Parathyroid adenoma (tissue), 2 donors: ENCODE results near the gene FPR1.

Experiments used
- H2AFZ ChIP-seq: fragments of 300-600 bp; sonication (generic); one replicate; pipeline ENCODE4 v1.7.0; 2017; ENCODE audit warnings: antibody characterized with exemption, mild to moderate bottlenecking
- H3K27ac ChIP-seq: fragments of 300-600 bp; sonication (generic); one replicate; pipeline ENCODE4 v1.7.0; 2017
- H3K27me3 ChIP-seq: fragments of 300-600 bp; sonication (generic); one replicate; pipeline ENCODE4 v1.7.0; 2017; ENCODE audit warnings: low read length; ENCODE audit not compliant: control insufficient read depth, insufficient read depth
- H3K36me3 ChIP-seq: fragments of 300-600 bp; sonication (generic); one replicate; pipeline ENCODE4 v1.7.0; 2017; ENCODE audit warnings: low read length; ENCODE audit not compliant: control insufficient read depth, insufficient read depth
- H3K4me1 ChIP-seq: fragments of 300-600 bp; sonication (generic); one replicate; pipeline ENCODE4 v1.7.0; 2017; ENCODE audit warnings: control low read depth
- H3K4me2 ChIP-seq: fragments of 300-600 bp; sonication (generic); one replicate; pipeline ENCODE4 v1.7.0; 2017; ENCODE audit warnings: low read length
- H3K4me3 ChIP-seq: fragments of 300-600 bp; sonication (generic); one replicate; pipeline ENCODE4 v1.7.0; 2017; ENCODE audit warnings: low read depth, low read length
- H3K79me2 ChIP-seq: fragments of 300-600 bp; sonication (generic); one replicate; pipeline ENCODE4 v1.7.0; 2017; ENCODE audit warnings: control low read depth
- H3K9ac ChIP-seq: fragments of 300-600 bp; sonication (generic); one replicate; pipeline ENCODE4 v1.7.0; 2017; ENCODE audit warnings: mild to moderate bottlenecking
- H3K9me3 ChIP-seq: fragments of 300-600 bp; sonication (generic); one replicate; pipeline ENCODE4 v1.7.0; 2017; ENCODE audit warnings: low read length; ENCODE audit not compliant: control insufficient read depth
- CTCF ChIP-seq: fragments of 300-600 bp; sonication (generic); IDR thresholded peaks from one replicate; pipeline ENCODE4 v1.7.0; 2017; ENCODE audit warnings: antibody characterized with exemption, mild to moderate bottlenecking
- donor health status: primary hyperparathyroidism.

Gene FPR1

GRCh38 chr19:51712461-51713081, 39.1 kb downstream of the FPR1 start:
- Histone ChIP-seq H2AFZ (no peak overlapping the region), H3K4me3 (no peak overlapping the region)

GRCh38 chr19:51711702-51712101, 40.0 kb downstream of the FPR1 start:
- no peak for TF ChIP-seq CTCF
- H3K9ac ChIP-seq: no peak overlapping the region
- H3K36me3 ChIP-seq: no peaks in the 10 kb centered on the region
- no peak overlapping the region for H3K4me3 ChIP-seq
- no peaks in the 10 kb centered on the region for H3K27me3 ChIP-seq
- H3K4me2 ChIP-seq: no peak overlapping the region
- H2AFZ ChIP-seq: no peak overlapping the region
- H3K27ac ChIP-seq: no peak overlapping the region
- H3K4me1 ChIP-seq: peaks cover 7% of the 10 kb centered on the region
- no peaks in the 10 kb centered on the region for H3K79me2 ChIP-seq
- H3K9me3 ChIP-seq: no peaks in the 10 kb centered on the region

More at GRCh38 chr19:51712461-51713081, 39.1 kb downstream of the FPR1 start:
- Histone ChIP-seq H3K9me3 (no peaks in the 10 kb centered on the region), H3K27me3 (no peaks in the 10 kb centered on the region), H3K4me1 (peaks cover 7% of the 10 kb centered on the region), H3K27ac (no peak overlapping the region), H3K36me3 (no peaks in the 10 kb centered on the region), H3K4me2 (no peak overlapping the region), H3K9ac (no peak overlapping the region), H3K79me2 (no peaks in the 10 kb centered on the region)
- TF ChIP-seq CTCF: peak; percentile 69

- no peaks in the 10 kb centered on the region for H3K27me3 ChIP-seq
- H3K4me1 ChIP-seq: peaks cover 7% of the 10 kb centered on the region
- H3K9ac ChIP-seq: no peak overlapping the region
- no peak overlapping the region for H3K4me3 ChIP-seq
- no peaks in the 10 kb centered on the region for H3K9me3 ChIP-seq
- H3K36me3 ChIP-seq: no peaks in the 10 kb centered on the region
- H3K27ac ChIP-seq: no peak overlapping the region
- no peak for TF ChIP-seq CTCF
- no peak overlapping the region for H3K4me2 ChIP-seq
- H3K79me2 ChIP-seq: no peaks in the 10 kb centered on the region
- no peak overlapping the region for H2AFZ ChIP-seq
Measured at GRCh38 chr19:51710163-51710562, 41.5 kb downstream of the FPR1 start.

- Histone ChIP-seq H3K9ac (no peak overlapping the region), H3K27me3 (no peaks in the 10 kb centered on the region), H3K4me2 (no peak overlapping the region), H3K4me3 (no peak overlapping the region), H2AFZ (no peak overlapping the region), H3K27ac (no peak overlapping the region), H3K79me2 (no peaks in the 10 kb centered on the region), H3K9me3 (no peaks in the 10 kb centered on the region), H3K36me3 (no peaks in the 10 kb centered on the region), H3K4me1 (peaks cover 7% of the 10 kb centered on the region)
- no peak for TF ChIP-seq CTCF
Measured at GRCh38 chr19:51709575-51709974, 42.1 kb downstream of the FPR1 start.

- Histone ChIP-seq H3K27me3 (no peaks in the 10 kb centered on the region), H2AFZ (no peak overlapping the region), H3K36me3 (no peaks in the 10 kb centered on the region), H3K4me2 (no peak overlapping the region), H3K9me3 (no peaks in the 10 kb centered on the region), H3K27ac (no peak overlapping the region), H3K4me1 (peaks cover 7% of the 10 kb centered on the region), H3K9ac (no peak overlapping the region), H3K79me2 (no peaks in the 10 kb centered on the region), H3K4me3 (no peak overlapping the region)
- no peak for TF ChIP-seq CTCF
Measured at GRCh38 chr19:51708811-51709210, 42.9 kb downstream of the FPR1 start.
